ENCODE measurements around the gene MYO5B.
"Not testable (repeated sequence)": the region's sequence is repeated elsewhere in the genome, so short reads cannot be mapped to it uniquely, and the experiment has no call there.

MYO5B gene

DNA sequence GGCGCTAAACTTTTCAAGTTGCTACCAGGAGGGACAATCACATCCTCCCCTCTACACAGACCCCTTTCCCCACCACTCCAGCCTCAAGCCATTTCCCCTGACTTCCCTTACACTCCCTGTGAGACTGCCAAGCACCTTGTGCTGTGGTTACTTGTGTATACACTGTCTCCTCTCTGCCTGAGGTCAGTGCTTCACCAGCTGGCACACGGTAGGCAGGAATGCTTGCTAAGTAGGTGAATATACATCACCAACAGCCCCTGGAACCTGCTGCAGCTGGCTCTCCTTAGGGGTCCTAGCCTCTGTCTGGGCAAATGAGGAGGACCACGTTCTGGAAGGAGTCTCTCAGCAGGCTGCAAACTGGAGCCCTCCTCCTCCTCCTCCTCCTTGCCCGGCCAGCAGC, 343.3 kb downstream of the MYO5B start:
- no peak for DNase-seq (ENCODE audit: low read depth)

DNA sequence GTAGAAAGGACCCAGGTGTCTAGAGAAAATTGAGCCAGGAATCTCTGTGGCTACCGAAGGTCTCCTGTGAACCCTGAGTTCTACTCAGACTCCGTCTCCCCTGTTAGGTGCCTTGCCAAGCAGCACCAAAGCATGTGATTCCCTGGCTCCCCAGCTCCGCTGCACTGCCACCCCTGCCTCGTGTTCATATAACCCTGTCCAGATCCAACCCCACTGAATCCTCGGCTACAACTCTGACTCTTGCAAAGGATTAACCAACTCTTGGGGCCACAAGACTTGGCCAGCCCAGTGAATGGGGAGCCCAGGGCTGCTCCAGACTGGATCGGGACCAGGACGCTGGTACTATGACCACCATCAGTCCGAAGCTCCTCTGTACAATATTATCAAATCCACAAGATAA, 344.3 kb downstream of the MYO5B start:
- DNase-seq (ENCODE audit: low read depth) = no peak

DNA sequence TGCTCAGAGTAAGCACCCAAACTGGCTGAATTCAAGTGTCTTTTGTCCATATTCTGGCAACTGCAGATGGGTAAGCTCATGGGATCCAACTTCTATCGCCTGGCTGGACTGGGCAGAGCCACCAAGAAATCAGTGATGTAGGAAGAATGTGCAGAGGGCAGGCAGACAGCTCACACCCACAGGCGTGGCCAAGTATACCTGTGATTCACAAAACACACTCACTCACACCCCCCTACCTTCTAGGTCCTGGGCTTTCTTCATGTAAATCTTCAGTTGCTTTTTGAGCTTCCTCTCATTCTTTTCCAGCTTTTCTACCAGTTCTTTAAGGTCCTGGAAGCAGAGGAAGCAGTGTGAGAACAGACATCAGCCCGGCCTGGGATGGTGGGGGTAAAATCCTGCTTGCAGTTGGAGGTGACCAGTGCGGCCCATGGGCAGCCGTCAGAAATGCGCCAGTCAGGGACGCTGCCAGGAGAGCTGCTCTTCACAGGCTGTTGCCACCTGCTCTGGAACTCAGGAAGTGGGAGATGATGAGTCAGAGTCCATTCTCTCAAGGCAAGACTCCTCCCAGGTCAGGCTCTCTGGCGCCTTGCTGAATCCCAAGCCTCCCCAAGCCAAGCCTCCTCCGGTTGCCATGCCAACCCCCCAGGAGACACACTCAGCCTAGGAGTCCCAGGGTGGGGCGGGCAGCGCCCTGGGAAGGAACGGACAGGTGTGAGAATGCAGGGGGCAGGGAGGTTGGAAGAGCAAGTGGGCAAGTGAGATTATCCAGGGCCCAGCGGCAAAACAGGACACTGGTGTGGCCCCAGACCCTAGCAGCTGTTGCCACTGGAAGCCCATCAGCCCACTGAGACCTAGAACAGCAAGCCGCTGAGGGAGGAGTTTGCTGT, 345.4 kb downstream of the MYO5B start:
- DNase-seq (ENCODE audit: low read depth) = no peak

DNA sequence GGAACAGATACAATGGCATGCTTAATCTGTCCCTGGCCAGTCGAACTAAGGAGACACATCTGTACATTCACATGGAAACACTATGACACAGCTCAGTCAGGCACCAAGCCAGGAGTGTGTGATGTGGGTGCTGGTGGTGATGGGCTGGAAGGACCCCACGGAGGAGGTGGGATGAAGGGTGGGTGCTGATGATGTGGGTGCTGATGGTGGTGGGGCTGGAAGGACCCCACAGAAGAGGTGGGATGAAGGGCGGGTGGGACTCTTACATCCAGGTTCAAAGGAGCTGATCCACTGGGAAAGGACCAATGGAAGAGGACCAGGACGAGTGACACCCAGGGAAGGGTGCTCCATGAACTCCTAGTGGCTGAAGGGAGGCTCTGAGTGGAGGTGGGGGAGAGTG, 346.8 kb downstream of the MYO5B start:
- DNase-seq (ENCODE audit: low read depth) = no peak

DNA sequence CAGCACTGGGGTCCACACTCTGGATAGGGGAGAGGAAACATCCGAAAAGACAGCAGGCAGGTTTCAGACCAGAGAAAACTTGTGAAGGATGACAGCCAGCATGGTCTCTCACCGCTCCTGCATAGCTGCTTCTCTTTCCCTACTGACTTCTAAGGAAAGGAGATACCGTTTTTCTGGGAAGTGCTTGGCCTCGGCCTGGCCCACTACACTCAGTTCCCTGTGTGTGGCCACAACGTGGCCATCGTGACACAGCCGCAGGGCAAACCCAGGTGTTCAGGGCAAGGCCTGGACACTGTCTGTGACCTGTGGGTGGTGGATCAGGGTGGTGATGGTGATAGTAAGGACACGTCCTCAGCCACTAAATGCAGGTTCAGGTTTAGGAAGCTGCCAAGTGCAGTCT, 347.4 kb downstream of the MYO5B start:
- no peak for DNase-seq (ENCODE audit: low read depth)

DNA sequence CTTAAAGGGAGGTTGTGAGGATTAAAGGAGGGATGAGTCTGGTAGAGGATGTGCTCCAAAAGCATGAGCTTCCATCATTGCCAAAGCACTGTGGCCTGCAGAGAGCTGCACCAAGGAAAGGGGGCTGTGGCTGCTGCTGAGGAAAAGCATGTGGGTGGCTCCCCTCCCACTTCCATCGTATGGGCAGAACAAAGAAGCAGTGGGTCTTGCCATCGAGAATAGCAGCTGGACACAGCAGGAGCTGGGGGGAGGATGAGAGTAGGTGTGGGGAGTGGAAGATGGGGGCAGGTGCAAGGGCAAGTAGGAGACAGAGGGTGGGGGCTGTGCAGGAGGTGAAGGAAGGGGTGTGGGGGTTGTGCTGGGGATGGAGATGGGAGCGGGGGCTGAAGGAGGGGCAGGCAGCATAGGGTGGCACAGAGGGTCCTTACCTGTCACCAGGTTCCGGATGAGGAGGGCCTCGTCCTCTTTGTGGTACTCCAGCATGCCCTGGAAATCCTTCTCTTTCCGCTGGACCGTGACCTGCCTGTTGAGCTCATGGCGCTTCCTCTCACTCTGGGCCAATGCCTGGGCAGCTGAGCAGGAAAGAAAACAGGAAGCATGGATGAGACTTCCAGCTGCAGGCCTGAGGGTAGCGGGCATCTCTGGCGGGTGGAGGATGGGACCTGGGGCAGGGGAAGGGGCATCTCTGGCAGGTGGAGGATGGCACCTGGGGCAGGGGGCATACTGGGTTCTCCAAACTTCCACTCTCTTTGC, 348.1 kb downstream of the MYO5B start:
- no peak for DNase-seq (ENCODE audit: low read depth)

DNA sequence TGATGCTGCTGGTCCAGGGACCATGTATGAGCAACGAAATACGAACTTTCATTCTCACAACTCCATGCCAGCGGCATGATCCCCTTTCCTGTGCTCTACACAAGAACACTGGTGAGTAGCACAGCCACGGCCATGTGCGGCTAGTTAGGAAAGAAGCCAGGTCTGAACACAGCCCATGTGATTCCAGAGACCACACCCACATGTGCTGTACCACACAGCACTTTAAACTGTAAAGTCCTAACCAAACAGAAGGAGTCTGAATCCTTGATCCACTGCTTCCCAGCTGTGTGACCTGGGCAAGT, 348.6 kb downstream of the MYO5B start:
- no peak for DNase-seq (ENCODE audit: low read depth)

DNA sequence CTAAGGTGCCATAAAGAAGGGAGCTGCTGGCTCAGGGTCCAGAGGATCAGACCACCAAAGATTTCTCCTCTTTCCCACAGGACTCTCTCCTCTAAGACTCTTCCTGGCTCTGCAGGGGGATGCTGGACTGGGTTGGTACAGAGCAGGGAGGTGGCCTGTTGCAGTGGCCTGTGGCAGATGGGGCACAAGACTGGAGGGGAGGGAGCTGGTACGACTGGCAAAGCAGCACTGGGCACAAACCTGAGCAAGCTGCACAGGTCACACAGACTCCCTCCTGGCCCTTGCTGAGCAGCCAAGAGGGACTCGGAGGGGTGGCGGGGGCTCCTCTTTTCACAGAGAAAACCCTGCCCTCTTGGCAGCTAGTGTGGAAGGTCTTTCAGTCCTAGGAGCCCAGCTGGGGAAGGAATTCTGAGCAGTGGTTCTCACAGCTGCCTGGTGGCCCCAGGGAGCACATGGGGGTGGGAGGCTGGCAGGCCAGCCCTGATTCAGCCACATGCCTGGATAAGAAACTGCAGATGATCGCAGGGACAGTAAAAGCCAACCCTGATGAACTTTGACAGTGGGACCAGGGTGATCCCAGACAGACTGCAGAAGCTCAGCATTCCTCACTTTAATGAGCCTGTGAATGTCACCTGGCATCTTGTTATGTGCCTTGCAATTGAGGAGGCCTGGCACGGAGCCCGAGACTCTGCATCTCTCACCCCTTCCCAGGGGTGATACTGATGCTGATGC, 349.2 kb downstream of the MYO5B start:
- DNase-seq (ENCODE audit: low read depth) = no peak

DNA sequence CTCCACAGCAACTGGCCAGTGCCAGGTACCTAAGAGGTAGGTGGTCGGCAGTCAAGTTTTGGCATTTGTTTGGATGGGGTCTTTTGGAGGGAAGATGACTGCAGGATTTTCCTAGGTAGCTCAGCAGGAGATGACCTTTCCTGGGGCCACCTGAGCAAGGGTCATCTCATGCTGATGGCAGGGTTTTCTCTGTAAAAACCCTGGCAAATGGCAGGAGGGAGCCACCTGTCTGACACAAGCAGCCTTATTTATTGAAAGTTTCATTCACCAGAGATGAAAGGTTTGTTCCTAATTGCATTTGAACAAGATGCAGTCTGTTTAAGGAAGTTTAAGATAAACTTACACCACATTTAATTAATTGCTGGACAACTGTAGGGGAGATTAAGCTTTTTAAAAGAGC, 350.0 kb downstream of the MYO5B start:
- no peak for DNase-seq (ENCODE audit: low read depth)

DNA sequence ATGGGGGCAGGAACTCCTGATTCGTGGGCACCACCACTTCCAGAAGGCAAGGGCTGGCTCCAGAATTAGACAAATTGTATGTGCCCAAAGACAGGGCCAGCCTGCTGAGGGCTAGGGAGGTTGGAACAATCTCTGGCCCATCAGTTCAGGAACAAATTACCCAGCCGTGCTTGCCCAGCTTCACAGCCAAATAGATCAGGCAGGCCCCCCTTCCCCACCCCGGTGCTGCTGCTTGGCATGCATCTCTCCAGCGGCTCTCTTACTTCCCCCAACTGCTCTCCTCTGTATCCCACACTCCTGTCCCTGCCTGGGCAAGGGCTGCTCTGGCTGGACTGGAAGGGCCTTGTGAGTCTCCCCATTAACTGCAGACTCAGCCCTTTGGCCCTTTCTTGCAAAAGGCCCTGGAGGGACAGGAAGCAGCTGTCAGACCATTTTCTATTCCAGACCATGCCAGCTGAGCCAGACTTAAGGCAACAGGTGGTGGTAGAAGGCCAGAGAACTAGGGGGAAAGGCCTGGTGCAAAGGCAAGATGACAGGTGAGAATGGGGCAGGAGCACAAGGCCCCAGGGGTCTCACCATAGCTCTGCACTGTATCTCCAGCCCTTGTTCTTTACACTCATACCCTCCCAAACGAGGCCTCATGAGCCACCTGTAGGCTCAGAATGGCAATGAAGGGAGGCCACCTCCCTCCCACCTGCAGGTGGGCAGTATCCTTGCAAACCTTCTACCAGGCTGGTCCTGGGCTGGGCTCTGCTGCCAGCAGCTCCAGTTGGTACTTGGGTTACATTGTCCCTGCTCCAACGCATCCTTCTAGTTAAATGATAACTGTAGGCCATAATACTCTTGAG, 350.9 kb downstream of the MYO5B start:
- no peak for DNase-seq (ENCODE audit: low read depth)

DNA sequence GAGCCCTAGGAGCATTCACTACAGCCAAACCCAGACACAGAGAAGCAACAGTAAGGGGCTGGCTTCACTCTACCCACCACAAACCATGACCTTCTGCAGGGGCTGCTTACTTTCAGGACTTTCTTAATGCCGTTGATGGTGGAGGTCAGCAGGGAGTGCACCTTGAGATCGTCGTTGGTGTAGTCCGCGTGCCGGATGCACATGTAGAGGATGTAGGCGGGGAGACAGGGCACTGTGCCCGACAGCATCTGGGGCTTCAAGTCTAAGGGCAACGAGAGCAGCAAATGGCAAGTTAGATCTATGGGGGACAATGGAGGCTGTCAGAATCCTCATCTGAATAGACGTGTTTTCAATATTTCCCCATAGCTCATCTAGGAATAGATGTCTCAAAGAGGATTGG, 351.8 kb downstream of the MYO5B start:
- no peak for DNase-seq (ENCODE audit: low read depth)

DNA sequence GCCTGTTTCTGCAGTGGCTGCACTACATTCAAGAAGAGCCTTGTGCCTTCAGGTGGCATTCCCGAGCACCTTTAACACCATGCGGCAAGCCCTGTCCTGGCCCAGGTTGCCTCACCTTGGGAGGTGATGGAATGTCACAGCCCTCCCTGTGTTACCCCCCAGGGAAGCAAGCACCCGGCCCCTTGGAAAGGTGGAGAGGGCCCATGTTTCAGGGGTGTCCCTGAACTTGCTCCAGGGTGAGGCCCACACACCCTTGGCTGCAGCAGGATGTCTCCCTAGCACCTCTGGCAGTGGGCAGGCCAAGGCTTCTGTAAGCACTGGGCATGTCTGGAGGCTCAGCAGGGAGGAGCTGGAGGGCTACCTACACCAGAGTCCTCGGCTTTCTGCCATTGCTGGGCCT, 352.3 kb downstream of the MYO5B start:
- DNase-seq (ENCODE audit: low read depth) = no peak

DNA sequence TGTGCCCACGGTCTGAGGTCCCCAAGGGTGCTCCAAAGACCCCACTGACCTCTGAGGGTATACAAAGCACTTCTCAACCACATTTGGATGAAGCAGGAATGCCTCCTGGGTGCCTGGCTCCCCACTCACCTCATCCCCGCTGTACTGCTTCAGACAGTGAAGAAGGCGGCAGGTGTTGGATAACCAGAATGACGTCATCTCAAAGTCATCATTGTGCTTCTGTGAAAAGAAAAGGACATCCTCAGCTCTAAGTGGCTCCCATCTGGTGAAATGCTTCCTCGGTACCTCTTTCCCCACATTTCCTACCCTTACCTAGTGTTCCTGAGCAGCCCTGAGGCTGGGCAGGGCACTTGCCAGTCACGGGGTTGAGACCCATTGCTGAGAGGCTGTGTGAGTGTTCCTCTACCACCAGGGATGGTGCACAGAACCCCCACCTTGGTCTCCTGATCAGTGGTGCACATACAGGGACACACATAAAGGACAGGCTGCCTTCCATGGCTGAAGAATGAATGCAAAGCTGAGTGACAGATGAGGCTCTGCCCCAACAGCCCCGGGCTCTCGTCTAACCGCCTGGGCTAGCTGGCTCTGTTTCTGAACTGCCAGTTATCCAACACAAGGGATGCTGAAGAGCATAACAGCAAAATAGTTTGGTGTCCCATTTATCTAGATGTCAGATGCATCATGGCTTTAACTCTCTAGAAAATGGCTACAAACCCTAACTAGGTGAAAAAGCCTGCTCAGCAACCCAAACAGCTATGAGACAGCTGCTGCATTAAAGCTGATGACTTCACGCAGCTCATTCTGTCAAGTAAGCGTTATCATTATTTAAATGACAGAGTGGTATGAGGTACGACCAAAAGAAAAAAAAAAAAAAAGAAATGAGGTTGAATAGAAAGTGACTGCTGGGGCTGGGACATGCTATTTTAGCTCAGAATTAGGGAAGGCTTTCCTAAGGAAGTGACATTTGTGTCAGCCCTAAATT, 353.4 kb downstream of the MYO5B start:
- DNase-seq (ENCODE audit: low read depth) = no peak

DNA sequence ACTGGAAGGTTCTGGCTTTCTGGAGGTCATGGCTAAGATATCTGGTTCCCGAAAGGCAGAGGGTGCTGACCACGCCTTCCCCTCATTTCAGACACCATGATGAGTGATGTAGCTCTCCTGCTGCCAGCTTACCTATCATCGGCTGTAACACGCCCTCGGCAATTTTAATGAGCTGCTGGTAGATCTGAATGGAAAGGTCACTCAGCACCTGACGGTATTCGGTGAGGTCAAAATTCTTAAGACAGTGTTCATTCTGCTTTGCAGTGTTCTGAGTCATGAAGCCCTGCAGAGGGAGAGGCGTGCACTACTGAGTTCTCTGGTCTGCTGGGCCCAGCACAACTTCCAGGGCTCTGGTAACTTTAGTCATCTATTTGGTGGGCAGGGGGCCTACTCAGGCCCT, 355.9 kb downstream of the MYO5B start:
- DNase-seq (ENCODE audit: low read depth) = no peak

DNA sequence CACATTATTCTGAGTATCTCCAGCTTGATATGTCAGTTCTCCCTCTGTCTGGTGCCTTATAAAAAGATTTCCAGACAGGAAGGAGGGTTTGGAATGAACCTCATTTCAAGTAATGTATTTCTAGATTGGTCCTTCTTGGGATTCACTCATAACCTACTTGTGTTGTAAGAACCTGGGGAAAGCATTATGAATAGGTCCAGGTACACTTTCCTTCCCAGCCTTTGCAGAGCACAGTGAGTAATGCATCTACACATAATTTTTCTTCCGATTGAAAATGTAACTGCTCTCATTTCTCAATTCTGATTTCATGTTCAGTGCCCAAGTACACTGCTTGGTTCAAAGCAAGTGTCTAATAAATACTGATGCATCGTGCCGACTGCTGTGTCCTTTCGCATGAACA, 356.6 kb downstream of the MYO5B start:
- DNase-seq (ENCODE audit: low read depth) = no peak

DNA sequence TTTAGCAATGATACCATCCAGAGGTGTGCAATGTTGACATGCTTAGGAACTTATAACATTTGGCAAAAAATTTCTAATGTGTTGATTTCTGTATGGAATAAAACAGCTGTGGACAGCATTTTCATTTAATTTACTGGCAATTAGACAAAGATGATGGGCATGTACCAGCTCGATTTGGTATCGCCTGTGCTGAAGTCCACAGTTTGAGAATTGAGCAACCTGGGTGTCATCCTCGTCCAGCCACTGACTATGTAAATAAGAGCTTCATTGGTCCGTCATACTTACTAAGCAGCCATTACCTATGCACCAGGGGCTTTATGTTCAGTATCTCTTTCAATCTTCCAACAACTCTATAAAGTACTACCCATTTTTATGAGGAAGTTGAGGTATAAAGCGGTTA, 357.1 kb downstream of the MYO5B start:
- no peak for DNase-seq (ENCODE audit: low read depth)

DNA sequence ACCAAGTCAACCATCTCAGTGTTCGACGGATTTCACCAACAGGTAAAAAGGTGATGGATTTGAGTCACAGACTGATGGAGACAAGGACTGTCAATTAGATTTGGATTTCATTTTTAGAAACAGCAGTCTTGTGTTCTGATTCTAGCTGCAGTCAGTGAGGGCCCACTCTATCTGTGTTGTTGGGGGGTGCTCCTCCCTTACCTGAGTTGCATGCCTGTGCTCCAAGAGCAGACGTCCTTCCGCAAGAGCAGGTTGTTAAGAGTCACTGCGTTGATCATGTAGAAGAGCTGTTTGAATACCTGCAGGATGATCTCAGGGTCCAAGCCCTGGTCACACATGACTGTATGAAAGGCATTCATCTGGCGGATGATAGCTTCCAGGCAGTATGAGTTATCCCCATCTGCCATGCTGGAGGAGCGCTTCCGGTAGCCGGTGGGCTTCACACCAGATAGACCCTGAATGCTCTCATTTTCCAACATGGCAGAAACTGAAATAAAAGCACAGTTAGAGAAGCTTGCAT, 357.6 kb downstream of the MYO5B start:
- not testable (repeated sequence) for DNase-seq (ENCODE audit: low read depth)

DNA sequence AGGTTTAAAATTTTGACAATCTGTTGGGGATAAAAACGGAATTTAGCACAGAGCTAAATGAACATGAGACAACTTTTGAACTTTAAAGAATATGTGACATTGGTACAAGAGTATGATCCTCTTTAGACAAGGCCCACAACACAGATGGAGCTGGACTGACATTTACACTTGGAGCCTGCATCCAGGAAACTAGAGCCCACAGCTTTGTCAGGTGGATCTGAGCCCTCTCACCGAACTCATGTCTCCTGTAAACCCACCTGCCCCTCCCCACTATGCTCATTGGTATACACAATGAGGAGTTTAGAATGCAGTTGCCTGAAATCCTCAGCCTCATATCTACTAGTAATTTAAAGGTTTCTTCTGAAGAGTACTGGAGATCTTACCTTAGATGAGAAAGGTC, 359.5 kb downstream of the MYO5B start:
- no peak for DNase-seq (ENCODE audit: low read depth)

DNA sequence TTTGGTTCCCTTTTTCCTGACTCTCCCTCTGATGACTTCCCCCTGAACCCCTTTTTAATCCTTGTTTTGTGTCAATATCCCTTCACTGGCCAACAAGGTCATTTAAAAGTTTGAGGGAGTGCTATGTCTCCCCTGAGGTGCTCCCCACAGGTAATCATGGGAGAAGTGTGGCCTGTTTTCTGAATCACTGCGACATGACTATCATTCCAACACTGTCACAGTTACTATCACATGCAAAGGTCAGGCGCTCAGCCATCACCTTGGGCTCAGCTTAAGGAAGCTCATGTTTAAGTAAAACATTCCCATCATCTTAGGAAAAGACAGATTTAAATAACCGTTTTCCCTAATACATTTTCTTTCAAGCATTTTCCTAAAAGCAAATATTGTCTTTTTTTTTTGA, 360.7 kb downstream of the MYO5B start:
- DNase-seq (ENCODE audit: low read depth) = no peak

DNA sequence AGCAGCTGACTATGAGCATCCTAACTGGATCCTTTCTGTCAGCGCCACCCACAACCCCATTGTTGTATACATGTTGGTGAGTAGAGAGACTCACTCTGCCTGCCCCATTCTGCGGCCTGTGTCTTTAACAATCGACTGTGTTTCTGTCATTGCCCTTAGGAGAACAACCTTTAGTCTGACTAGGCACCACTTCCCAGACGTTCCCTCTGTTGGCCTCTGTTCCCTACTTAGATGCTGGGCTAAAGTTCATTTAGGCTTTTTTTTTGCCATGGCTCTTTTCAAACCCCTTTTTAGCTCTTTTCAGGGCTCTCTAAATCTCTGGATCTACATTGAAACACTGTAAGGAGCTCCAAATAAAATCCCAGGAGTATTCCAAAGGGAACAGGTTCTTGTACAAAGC, 361.1 kb downstream of the MYO5B start:
- no peak for DNase-seq (ENCODE audit: low read depth)

DNA sequence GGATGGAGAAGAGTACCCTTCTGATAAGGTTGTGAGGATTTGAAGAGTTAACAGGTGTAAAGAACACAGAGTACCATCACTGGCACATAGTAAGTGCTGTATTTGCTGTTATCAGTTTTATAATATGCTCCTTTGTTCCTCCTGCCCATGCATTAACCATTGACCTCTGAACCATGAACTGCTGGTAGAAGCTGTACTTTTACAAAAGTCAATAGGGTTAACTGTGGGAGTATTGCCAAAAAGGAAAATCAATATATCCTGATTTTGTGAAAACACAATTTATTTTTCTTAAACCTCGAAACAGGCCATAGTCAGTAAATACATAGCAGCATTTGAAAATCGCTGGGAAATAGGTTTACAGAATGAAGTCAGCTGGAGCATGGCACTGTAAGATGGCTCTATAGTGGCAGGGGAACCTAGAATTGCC, 362.7 kb downstream of the MYO5B start:
- no peak for DNase-seq (ENCODE audit: low read depth)

Measured in stimulated activated CD8-positive, alpha-beta memory T cell treated with anti-CD3 and anti-CD28 coated beads, Interleukin-4, amount 100 ng/mL, for 24 hours (primary cell).